GM19193 (cell line): ENCODE data around the gene KIF7.

Source experiments
- POLR2A ChIP-seq: IDR thresholded peaks from 4 replicates; pipeline ENCODE4 v1.6.1; 2011; ENCODE audit not compliant: insufficient read depth, insufficient read length; ENCODE audit errors: extremely low read depth

The KIF7 gene

GRCh38 chr15:89654847-89655805 is at the start of gene KIF7:
Gene KIF7, minus strand, starts transcription at chr15:89655467. Its CDS starts 2,537 bp downstream, at chr15:89652930.
- no peak for TF ChIP-seq POLR2A

- TF ChIP-seq POLR2A, result no peak
Observed at GRCh38 chr15:89704411-89704810, 49.1 kb upstream of the KIF7 start.

- TF ChIP-seq POLR2A, result no peak
Observed at GRCh38 chr15:89695198-89695597, 39.9 kb upstream of the KIF7 start.

GRCh38 chr15:89693696-89694095 is 38.4 kb upstream of the KIF7 start:
- no peak for TF ChIP-seq POLR2A

- no peak for TF ChIP-seq POLR2A
Observed at GRCh38 chr15:89693091-89693490, 37.8 kb upstream of the KIF7 start.

- TF ChIP-seq POLR2A, result no peak
Observed at GRCh38 chr15:89690276-89691218, 35.3 kb upstream of the KIF7 start, which contains the start of the genes PEX11A and WDR93. Gene PEX11A, minus strand, starts transcription at chr15:89690754. Its CDS starts 122 bp downstream, at chr15:89690632. Gene WDR93, plus strand, starts transcription at chr15:89690811. Its CDS starts 10,936 bp downstream, at chr15:89701747.

GRCh38 chr15:89686522-89686921 is 31.3 kb upstream of the KIF7 start:
- no peak for TF ChIP-seq POLR2A

GRCh38 chr15:89685995-89686394 is 30.7 kb upstream of the KIF7 start:
- no peak for TF ChIP-seq POLR2A

- TF ChIP-seq POLR2A, result no peak
Observed at GRCh38 chr15:89681146-89681545, 25.9 kb upstream of the KIF7 start.

GRCh38 chr15:89680282-89680873 is 25.1 kb upstream of the KIF7 start:
- TF ChIP-seq POLR2A, result no peak

GRCh38 chr15:89679212-89679611 is 23.9 kb upstream of the KIF7 start, which contains the start of gene PLIN1:
Gene PLIN1, minus strand, starts transcription at chr15:89679367. Its CDS starts 1,878 bp downstream, at chr15:89677489.
- no peak for TF ChIP-seq POLR2A

- TF ChIP-seq POLR2A, result no peak
Observed at GRCh38 chr15:89677381-89677780, 22.1 kb upstream of the KIF7 start.

GRCh38 chr15:89675606-89676005 is 20.3 kb upstream of the KIF7 start:
- no peak for TF ChIP-seq POLR2A

- no peak for TF ChIP-seq POLR2A
Observed at GRCh38 chr15:89674526-89674925, 19.3 kb upstream of the KIF7 start.

GRCh38 chr15:89673165-89673512 is 17.9 kb upstream of the KIF7 start:
- no peak for TF ChIP-seq POLR2A
